ENCODE data around the gene KRTAP10-4.
"Not testable (repeated sequence)": the region's sequence is repeated elsewhere in the genome, so short reads cannot be mapped to it uniquely, and the experiment has no call there.

KRTAP10-4 gene

DNA sequence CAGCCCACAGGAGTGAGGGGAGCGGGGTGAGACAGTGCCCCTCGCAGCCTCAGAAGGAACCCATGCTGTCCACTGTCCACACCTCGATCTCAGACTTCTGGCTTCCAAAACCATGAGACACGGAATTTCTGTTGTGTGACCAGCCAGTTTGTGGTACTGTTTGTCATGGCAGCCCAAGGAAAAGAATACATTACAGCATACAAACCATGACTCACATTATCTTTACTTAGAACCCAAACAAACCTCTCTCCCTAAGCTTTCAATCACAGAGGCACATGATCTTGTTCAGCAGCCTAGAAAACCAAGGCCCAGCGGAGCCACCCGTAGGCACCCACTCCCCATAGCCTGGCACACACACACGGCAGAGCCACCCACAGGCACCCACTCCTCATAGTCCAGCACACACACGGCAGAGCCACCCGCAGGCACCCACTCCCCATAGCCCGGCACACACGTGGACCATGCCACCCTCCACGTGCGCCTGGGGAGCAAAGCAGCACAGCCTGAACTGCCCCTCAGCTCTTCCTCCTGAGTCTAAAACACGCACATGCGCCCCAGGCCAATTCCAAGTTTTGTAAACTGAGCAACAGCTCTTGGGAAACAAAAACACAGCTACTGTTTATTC lies 458 bp upstream of the KRTAP10-4 start:
- H2AFZ ChIP-seq (ENCODE audit: low read length, unreplicated experiment) = no peak overlapping the region
- no peaks in the 10 kb centered on the region for H3K79me2 ChIP-seq (ENCODE audit: control insufficient read depth, insufficient read depth, low read length, unreplicated experiment)
- no peaks in the 10 kb centered on the region for H3K36me3 ChIP-seq (ENCODE audit: insufficient read depth, low read length)
- H3K27me3 ChIP-seq (ENCODE audit: insufficient read depth, low read length) = peaks cover 7% of the 10 kb centered on the region; the same call in 1 of the 2 replicates
- H3K27ac ChIP-seq (ENCODE audit: low read depth, low read length) = no peak overlapping the region
- H3K4me3 ChIP-seq (ENCODE audit: low read depth, low read length) = no peak overlapping the region
- H3K4me1 ChIP-seq (ENCODE audit: control insufficient read depth, insufficient read depth, low read length, unreplicated experiment) = no peaks in the 10 kb centered on the region

DNA sequence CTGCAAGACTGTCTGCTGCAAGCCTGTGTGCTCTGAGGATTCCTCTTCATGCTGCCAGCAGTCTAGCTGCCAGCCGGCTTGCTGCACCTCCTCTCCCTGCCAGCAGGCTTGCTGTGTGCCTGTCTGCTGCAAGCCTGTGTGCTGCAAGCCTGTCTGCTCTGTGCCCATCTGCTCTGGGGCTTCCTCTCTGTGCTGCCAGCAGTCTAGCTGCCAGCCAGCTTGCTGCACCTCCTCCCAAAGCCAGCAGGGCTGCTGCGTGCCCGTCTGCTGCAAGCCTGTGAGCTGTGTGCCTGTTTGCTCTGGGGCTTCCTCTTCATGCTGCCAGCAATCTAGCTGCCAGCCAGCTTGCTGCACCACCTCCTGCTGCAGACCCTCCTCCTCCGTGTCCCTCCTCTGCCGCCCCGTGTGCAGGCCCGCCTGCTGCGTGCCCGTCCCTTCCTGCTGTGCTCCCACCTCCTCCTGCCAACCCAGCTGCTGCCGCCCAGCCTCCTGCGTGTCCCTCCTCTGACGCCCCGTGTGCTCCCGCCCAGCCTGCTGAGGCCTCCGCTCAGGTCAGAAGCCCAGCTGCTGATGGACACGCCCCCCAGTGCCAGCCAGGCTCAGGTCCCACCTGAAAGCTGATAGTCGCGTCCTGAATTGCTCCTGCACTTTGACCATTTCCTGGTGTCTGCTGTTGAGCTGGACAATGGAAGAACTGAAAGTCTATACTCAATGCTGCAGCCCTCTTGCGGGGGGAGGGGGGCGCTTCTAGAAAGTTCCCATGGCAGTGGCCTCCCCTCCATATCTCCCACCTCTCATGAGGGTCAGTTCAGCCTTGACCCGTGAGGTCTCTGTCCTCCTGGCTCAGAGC lies 1.2 kb downstream of the KRTAP10-4 start:
- H2AFZ ChIP-seq (ENCODE audit: low read length, unreplicated experiment) = no peak overlapping the region
- no peaks in the 10 kb centered on the region for H3K79me2 ChIP-seq (ENCODE audit: control insufficient read depth, insufficient read depth, low read length, unreplicated experiment)
- H3K27me3 ChIP-seq (ENCODE audit: insufficient read depth, low read length) = peaks cover 7% of the 10 kb centered on the region; the same call in 1 of the 2 replicates
- no peaks in the 10 kb centered on the region for H3K4me1 ChIP-seq (ENCODE audit: control insufficient read depth, insufficient read depth, low read length, unreplicated experiment)
- H3K4me3 ChIP-seq (ENCODE audit: low read depth, low read length) = no peak overlapping the region
- H3K27ac ChIP-seq (ENCODE audit: low read depth, low read length) = no peak overlapping the region
- H3K36me3 ChIP-seq (ENCODE audit: insufficient read depth, low read length) = no peaks in the 10 kb centered on the region

DNA sequence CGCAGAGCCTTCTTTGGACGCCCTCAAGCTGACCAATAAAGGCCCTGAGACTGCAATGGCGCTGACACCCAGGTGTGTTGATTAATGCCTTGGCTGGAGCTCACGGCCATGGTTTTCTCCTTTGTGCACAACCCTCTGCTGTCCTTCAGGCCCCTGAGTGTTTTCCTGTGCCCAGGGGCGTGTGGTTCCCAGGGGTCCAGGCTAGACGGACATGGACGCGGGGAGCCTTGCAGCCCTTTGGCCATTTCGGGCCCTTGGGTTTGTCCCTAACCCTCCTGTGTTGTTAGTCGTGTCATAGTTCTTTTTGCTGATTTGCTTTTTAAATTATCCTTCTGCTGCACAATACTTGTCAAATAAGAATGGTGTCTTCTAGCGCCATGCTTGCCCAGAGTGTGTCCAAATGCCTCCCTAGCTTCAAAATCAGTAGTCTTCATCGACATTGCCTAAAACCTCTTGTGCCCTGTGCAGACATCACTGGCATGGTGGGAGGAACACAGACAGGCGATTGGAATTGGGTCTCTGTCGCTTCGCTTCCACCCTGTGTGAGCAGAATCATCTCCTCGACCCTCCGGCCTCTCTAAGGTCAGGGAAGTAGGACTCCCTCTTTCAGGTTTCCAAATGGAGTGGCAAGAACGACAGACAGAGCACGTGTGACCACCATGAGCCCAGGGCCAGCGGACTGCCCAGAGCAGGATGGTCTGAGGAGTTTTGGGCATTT lies 1.9 kb downstream of the KRTAP10-4 start:
- H3K36me3 ChIP-seq (ENCODE audit: insufficient read depth, low read length) = no peaks in the 10 kb centered on the region
- no peak overlapping the region for H3K27ac ChIP-seq (ENCODE audit: low read depth, low read length)
- no peak overlapping the region for H2AFZ ChIP-seq (ENCODE audit: low read length, unreplicated experiment)
- no peaks in the 10 kb centered on the region for H3K79me2 ChIP-seq (ENCODE audit: control insufficient read depth, insufficient read depth, low read length, unreplicated experiment)
- no peaks in the 10 kb centered on the region for H3K4me1 ChIP-seq (ENCODE audit: control insufficient read depth, insufficient read depth, low read length, unreplicated experiment)
- H3K27me3 ChIP-seq (ENCODE audit: insufficient read depth, low read length) = peaks cover 7% of the 10 kb centered on the region; the same call in 1 of the 2 replicates
- H3K4me3 ChIP-seq (ENCODE audit: low read depth, low read length) = no peak overlapping the region

DNA sequence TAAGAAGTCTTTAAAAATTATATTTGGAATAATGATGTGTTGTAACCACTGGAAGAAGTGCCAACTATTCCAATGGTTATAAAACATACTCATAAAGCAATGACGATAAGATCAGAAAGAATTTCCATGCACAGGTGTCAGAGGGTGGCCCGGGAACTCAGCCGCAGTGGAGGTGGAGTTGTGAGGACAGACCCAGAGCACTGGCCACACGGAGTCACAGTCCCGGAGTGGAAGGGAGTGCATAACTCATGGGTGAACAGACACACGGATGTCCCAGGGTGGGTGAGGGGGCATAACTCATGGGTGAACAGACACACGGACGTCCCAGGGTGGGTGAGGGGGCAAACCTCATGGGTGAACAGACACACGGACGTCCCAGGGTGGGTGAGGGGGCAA lies 2.5 kb downstream of the KRTAP10-4 start:
- Histone ChIP-seq H3K4me3 (ENCODE audit: low read depth, low read length) (no peak overlapping the region), H3K27ac (ENCODE audit: low read depth, low read length) (no peak overlapping the region), H3K27me3 (ENCODE audit: insufficient read depth, low read length) (0 out of 2 replicates have a peak, but pooled peaks cover 7% of the 10 kb centered on the region), H2AFZ (ENCODE audit: low read length, unreplicated experiment) (no peak overlapping the region), H3K4me1 (ENCODE audit: control insufficient read depth, insufficient read depth, low read length, unreplicated experiment) (no peaks in the 10 kb centered on the region), H3K79me2 (ENCODE audit: control insufficient read depth, insufficient read depth, low read length, unreplicated experiment) (no peaks in the 10 kb centered on the region), H3K36me3 (ENCODE audit: insufficient read depth, low read length) (no peaks in the 10 kb centered on the region)

DNA sequence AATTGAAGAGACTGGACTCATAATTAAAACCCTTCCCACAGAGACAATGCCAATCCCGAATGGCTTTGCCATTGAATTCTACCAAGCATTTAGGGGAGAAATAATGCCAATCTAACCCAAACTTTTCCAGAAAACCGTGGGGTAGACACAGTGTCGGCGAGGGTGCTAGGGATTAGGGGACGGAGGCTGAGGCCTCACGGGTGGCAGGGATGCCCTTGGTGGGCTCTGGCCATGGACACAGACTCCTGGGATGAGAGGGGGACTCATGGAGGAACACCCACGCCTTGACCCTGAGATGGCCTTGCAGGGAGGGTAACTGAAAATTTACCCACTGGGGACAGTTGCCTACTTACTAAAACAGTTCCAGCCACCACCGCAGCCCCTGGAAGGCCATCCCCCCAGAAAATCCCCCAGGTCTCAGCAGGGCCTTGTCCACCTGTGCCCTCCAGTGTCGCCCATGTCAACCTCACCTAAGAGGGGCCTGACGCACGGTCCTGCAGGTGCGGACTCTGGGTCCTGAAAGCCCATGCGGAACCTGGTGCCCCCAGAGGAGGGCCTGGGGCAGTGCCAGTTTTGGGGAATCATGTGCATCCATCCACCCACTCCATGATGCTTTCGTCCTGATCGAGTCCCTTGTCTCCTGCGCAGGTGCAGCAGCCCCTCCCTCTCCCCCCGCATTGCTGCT lies 5.0 kb downstream of the KRTAP10-4 start:
- H3K79me2 ChIP-seq (ENCODE audit: control insufficient read depth, insufficient read depth, low read length, unreplicated experiment) = no peaks in the 10 kb centered on the region
- no peak overlapping the region for H2AFZ ChIP-seq (ENCODE audit: low read length, unreplicated experiment)
- no peak overlapping the region for H3K27ac ChIP-seq (ENCODE audit: low read depth, low read length)
- H3K4me3 ChIP-seq (ENCODE audit: low read depth, low read length) = no peak overlapping the region
- peaks cover 10% of the 10 kb centered on the region; the same call in 1 of the 2 replicates for H3K27me3 ChIP-seq (ENCODE audit: insufficient read depth, low read length)
- H3K4me1 ChIP-seq (ENCODE audit: control insufficient read depth, insufficient read depth, low read length, unreplicated experiment) = no peaks in the 10 kb centered on the region
- H3K36me3 ChIP-seq (ENCODE audit: insufficient read depth, low read length) = no peaks in the 10 kb centered on the region

DNA sequence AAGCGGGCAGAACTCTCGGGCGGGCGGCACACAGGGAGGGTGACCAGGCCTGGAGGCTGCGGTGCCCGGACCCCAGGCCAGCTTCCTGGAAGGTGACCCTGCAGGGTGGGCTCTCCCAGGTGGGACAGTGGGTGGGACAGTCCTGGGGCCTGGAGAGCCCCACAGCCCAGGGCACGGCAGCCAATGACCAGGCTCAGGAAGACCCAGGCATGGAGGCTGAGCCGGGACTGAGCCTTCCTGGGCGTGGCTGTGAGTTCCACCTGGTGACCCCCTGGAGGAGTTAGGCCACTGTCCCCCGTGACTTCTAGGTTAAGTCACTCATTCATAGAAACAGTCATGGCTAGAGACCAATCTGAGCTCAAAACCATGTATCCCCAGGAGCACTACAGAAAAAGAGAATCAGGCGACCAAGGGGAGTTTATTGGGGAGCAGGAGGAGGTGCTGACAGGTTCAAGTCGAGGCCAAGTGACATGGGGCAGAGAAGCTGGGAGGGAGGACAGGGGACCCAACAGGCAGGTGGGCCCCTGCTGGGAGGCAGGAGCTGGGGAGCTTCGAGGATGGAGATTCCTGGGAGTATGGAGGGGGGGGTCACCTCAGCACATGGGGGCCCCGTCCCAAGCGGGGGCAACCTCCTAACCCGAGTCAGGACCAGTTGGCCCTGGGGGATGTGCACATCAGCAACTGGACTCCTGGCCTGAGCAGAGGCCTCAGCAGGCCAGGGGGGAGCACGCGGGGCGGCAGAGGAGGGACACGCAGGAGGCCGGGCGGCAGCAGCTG lies 5.7 kb downstream of the KRTAP10-4 start:
- Histone ChIP-seq H3K36me3 (ENCODE audit: insufficient read depth, low read length) (no peaks in the 10 kb centered on the region), H3K27me3 (ENCODE audit: insufficient read depth, low read length) (peaks cover 10% of the 10 kb centered on the region; the same call in 1 of the 2 replicates), H3K27ac (ENCODE audit: low read depth, low read length) (no peak overlapping the region), H3K4me3 (ENCODE audit: low read depth, low read length) (no peak overlapping the region), H2AFZ (ENCODE audit: low read length, unreplicated experiment) (no peak overlapping the region), H3K4me1 (ENCODE audit: control insufficient read depth, insufficient read depth, low read length, unreplicated experiment) (no peaks in the 10 kb centered on the region), H3K79me2 (ENCODE audit: control insufficient read depth, insufficient read depth, low read length, unreplicated experiment) (no peaks in the 10 kb centered on the region)

DNA sequence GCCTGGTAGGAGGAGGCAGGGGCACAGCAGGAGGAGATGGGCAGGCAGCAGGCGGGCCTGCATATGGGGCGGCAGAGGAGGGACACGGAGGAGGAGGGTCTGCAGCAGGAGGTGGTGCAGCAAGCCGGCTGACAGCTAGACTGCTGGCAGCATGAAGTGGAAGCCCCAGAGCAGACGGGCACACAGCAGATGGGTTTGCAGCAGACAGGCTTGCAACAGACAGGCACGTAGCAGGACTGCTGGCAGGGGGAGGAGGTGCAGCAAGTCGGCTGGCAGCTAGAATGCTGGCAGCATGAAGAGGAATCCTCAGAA lies 6.3 kb downstream of the KRTAP10-4 start:
- Histone ChIP-seq H3K27ac (ENCODE audit: low read depth, low read length) (no peak overlapping the region), H3K36me3 (ENCODE audit: insufficient read depth, low read length) (no peaks in the 10 kb centered on the region), H3K27me3 (ENCODE audit: insufficient read depth, low read length) (peaks cover 10% of the 10 kb centered on the region; the same call in 1 of the 2 replicates), H3K4me3 (ENCODE audit: low read depth, low read length) (no peak overlapping the region), H3K79me2 (ENCODE audit: control insufficient read depth, insufficient read depth, low read length, unreplicated experiment) (no peaks in the 10 kb centered on the region), H2AFZ (ENCODE audit: low read length, unreplicated experiment) (no peak overlapping the region), H3K4me1 (ENCODE audit: control insufficient read depth, insufficient read depth, low read length, unreplicated experiment) (no peaks in the 10 kb centered on the region)

DNA sequence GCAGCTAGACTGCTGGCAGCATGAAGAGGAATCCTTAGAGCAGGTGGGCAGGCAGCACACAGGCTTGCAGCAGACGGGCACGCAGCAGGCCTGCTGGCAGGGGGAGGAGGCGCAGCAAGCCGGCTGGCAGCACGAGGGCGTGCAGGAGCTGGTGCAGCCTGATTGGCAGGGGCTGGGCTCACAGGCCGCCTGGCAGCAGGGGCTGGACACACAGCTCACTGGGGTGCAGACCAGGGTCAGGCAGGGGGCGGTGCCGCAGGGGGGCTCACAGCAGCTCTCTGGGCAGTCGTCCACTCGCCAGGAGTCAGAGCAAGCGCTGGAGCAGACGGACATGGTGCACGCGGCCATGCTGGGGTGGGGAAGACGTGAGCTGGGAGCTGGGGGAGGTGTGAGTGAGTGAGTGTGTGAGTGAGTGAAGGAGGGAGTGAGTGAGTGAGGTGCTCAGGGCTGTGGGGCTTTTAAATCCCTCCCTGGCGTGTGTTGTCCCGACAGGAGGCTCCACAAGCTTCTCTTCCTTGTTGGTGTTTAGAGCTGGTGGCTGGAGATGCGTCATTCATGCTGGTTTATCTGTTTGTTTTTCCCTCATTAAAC lies 6.8 kb downstream of the KRTAP10-4 start, which contains the start of gene KRTAP10-5:
Gene KRTAP10-5, minus strand, starts transcription at position 374 of the 591 bp plus-strand sequence. Its CDS starts 26 bp downstream, at position 348.
- H3K27me3 ChIP-seq (ENCODE audit: insufficient read depth, low read length) = peaks cover 15% of the 10 kb centered on the region
- not testable (repeated sequence) for H3K36me3 ChIP-seq (ENCODE audit: insufficient read depth, low read length); H2AFZ ChIP-seq (ENCODE audit: low read length, unreplicated experiment); H3K4me3 ChIP-seq (ENCODE audit: low read depth, low read length); H3K4me1 ChIP-seq (ENCODE audit: control insufficient read depth, insufficient read depth, low read length, unreplicated experiment); H3K27ac ChIP-seq (ENCODE audit: low read depth, low read length); H3K79me2 ChIP-seq (ENCODE audit: control insufficient read depth, insufficient read depth, low read length, unreplicated experiment)

DNA sequence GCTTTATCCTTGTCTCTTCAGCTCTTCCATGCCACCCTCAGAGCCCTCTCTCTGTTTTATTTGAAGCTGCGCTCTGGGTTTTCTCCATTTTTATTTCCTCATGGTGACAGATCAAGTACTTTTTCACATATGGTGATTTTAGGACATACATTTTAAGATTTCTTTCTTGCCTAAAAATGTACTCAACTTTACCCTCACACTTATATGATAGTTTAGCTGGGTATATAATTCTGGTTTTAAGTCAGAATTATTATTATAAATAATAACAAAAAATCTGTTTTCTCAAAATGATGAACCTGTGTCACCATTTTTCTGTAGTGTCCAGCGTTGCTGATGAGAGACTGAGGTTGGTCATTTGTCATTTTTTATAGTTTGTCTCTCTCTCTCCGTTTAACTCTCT lies 7.6 kb downstream of the KRTAP10-4 start:
- Histone ChIP-seq H3K4me3 (ENCODE audit: low read depth, low read length) (no peak overlapping the region), H3K36me3 (ENCODE audit: insufficient read depth, low read length) (no peaks in the 10 kb centered on the region), H3K4me1 (ENCODE audit: control insufficient read depth, insufficient read depth, low read length, unreplicated experiment) (no peaks in the 10 kb centered on the region), H3K27ac (ENCODE audit: low read depth, low read length) (no peak overlapping the region), H3K79me2 (ENCODE audit: control insufficient read depth, insufficient read depth, low read length, unreplicated experiment) (no peaks in the 10 kb centered on the region), H3K27me3 (ENCODE audit: insufficient read depth, low read length) (peaks cover 21% of the 10 kb centered on the region), H2AFZ (ENCODE audit: low read length, unreplicated experiment) (no peak overlapping the region)
